GM12878 (cell line): ENCODE results near the gene POMZP3.
"Not testable (repeated sequence)": the region's sequence is repeated elsewhere in the genome, so short reads cannot be mapped to it uniquely, and the experiment has no call there.

Experiments
- ESRRA ChIP-seq: IDR thresholded peaks from 2 replicates; pipeline ENCODE4 v1.6.1; 2012; ENCODE audit warnings: mild to moderate bottlenecking, low read length, improper control_type of control experiment
- EZH2 ChIP-seq: IDR thresholded peaks from 2 replicates; pipeline ENCODE4 v1.6.1; 2012; ENCODE audit warnings: low read depth, mild to moderate bottlenecking, control low read depth, inconsistent platforms, low read length, borderline replicate concordance; ENCODE audit not compliant: control insufficient read depth
- NRF1 ChIP-seq: conservative IDR thresholded peaks from 2 replicates; pipeline ENCODE4 v1.6.1; 2011; ENCODE audit warnings: mild to moderate bottlenecking, low read depth, low read length, improper control_type of control experiment
- POLR2AphosphoS5 ChIP-seq: IDR thresholded peaks from 2 replicates; pipeline ENCODE4 v1.6.1; 2011; ENCODE audit warnings: mild to moderate bottlenecking, low read length, inconsistent platforms
- SIN3A ChIP-seq: IDR thresholded peaks from 2 replicates; pipeline ENCODE4 v1.6.1; 2012; ENCODE audit warnings: low read depth, low read length, improper control_type of control experiment
- SRF ChIP-seq, 2 experiments: IDR thresholded peaks; 2 replicates each; pipeline ENCODE4 v1.6.1; 2011; ENCODE audit warnings: low read depth in 2 of 2, low read length in 2 of 2, mild to moderate bottlenecking in 1 of 2, moderate library complexity in 1 of 2
- TAF1 ChIP-seq: IDR thresholded peaks from 2 replicates; pipeline ENCODE4 v1.6.1; 2011; ENCODE audit warnings: mild to moderate bottlenecking, low read depth, low read length, borderline replicate concordance
- ZZZ3 ChIP-seq: IDR thresholded peaks from 2 replicates; pipeline ENCODE4 v1.6.1; 2011; ENCODE audit warnings: low read depth; ENCODE audit not compliant: control insufficient read depth, insufficient read length
- TF ChIP-seq, protein P1 (sequence below), 3 experiments: IDR thresholded peaks in 2 of 3; conservative IDR thresholded peaks in 1 of 3; 2 replicates each; pipeline ENCODE4 v1.5.1; 2011; ENCODE audit warnings: low read depth in 3 of 3, low read length in 3 of 3, mild to moderate bottlenecking in 3 of 3, control low read depth in 2 of 3, moderate library complexity in 2 of 3, inconsistent platforms in 1 of 3, mixed read lengths in 1 of 3; ENCODE audit not compliant: control insufficient read depth in 2 of 3, insufficient read depth in 1 of 3; ENCODE audit errors: extremely low read depth in 1 of 3
- TF ChIP-seq, protein P2 (sequence below): fragments of 450-650 bp; IDR thresholded peaks from 2 replicates; pipeline ENCODE4 v1.6.1; 2017; ENCODE audit warnings: mild to moderate bottlenecking, low read depth, inconsistent platforms; ENCODE audit not compliant: poor library complexity, severe bottlenecking
- TF ChIP-seq, protein P3 (sequence below): fragments of 450-650 bp; IDR thresholded peaks from 2 replicates; pipeline ENCODE4 v1.6.1; 2018; ENCODE audit warnings: borderline replicate concordance, mild to moderate bottlenecking; ENCODE audit not compliant: partially characterized antibody

DNA sequence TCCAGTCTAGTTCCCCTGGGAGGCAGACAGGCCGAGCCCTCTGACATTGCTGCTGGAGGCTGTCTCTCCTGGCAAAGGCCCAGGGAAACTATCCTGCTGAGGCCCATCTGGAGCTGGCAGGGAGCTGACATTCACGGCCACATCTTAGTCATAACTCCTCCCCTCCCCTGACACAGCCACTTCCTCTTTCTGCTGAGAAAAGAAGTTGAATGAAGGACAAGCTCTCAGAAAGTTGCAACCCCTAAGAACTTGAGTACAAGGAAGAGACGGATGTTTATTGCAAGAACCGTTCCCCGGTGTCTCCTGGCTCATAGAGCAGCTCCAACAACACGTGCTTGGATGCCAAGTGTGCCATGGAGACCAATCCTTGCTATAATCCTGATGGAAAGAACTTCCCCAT, 21.1 kb downstream of the POMZP3 start:
- not testable (repeated sequence) for TF ChIP-seq ESRRA; ZZZ3; TAF1; POLR2AphosphoS5; SIN3A; SRF (IDR thresholded peaks at IDR 0.05; ENCODE audit: low read depth in 2 of 2, low read length in 2 of 2); NRF1; EZH2
- TF ChIP-seq, protein P1, sequence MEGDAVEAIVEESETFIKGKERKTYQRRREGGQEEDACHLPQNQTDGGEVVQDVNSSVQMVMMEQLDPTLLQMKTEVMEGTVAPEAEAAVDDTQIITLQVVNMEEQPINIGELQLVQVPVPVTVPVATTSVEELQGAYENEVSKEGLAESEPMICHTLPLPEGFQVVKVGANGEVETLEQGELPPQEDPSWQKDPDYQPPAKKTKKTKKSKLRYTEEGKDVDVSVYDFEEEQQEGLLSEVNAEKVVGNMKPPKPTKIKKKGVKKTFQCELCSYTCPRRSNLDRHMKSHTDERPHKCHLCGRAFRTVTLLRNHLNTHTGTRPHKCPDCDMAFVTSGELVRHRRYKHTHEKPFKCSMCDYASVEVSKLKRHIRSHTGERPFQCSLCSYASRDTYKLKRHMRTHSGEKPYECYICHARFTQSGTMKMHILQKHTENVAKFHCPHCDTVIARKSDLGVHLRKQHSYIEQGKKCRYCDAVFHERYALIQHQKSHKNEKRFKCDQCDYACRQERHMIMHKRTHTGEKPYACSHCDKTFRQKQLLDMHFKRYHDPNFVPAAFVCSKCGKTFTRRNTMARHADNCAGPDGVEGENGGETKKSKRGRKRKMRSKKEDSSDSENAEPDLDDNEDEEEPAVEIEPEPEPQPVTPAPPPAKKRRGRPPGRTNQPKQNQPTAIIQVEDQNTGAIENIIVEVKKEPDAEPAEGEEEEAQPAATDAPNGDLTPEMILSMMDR (IDR thresholded peaks at IDR 0.05 in 2 of 3, conservative IDR thresholded peaks at IDR 0.05 in 1 of 3; ENCODE audit: control insufficient read depth in 2 of 3, extremely low read depth in 1 of 3, insufficient read depth in 1 of 3, low read depth in 3 of 3, low read length in 3 of 3): not testable (repeated sequence)
- TF ChIP-seq, protein P2, sequence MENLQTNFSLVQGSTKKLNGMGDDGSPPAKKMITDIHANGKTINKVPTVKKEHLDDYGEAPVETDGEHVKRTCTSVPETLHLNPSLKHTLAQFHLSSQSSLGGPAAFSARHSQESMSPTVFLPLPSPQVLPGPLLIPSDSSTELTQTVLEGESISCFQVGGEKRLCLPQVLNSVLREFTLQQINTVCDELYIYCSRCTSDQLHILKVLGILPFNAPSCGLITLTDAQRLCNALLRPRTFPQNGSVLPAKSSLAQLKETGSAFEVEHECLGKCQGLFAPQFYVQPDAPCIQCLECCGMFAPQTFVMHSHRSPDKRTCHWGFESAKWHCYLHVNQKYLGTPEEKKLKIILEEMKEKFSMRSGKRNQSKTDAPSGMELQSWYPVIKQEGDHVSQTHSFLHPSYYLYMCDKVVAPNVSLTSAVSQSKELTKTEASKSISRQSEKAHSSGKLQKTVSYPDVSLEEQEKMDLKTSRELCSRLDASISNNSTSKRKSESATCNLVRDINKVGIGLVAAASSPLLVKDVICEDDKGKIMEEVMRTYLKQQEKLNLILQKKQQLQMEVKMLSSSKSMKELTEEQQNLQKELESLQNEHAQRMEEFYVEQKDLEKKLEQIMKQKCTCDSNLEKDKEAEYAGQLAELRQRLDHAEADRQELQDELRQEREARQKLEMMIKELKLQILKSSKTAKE: not testable (repeated sequence)
- TF ChIP-seq, protein P3, sequence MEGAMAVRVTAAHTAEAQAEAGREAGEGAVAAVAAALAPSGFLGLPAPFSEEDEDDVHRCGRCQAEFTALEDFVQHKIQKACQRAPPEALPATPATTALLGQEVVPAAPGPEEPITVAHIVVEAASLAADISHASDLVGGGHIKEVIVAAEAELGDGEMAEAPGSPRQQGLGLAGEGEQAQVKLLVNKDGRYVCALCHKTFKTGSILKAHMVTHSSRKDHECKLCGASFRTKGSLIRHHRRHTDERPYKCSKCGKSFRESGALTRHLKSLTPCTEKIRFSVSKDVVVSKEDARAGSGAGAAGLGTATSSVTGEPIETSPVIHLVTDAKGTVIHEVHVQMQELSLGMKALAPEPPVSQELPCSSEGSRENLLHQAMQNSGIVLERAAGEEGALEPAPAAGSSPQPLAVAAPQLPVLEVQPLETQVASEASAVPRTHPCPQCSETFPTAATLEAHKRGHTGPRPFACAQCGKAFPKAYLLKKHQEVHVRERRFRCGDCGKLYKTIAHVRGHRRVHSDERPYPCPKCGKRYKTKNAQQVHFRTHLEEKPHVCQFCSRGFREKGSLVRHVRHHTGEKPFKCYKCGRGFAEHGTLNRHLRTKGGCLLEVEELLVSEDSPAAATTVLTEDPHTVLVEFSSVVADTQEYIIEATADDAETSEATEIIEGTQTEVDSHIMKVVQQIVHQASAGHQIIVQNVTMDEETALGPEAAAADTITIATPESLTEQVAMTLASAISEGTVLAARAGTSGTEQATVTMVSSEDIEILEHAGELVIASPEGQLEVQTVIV: not testable (repeated sequence)
